ENCODE results near the gene CIITA. TPM values are rescaled to one million over a fixed set of nuclear protein-coding genes. Genes with fewer than 3 reads are reported as not detected.

CIITA gene
- total RNA-seq, 4 donors from 2014 or later = 14.0 to 20.1 (median 17.9) TPM

GRCh38 chr16:10950393-10950792, 73.4 kb downstream of the CIITA start:
- H3K4me3 ChIP-seq (ENCODE audit: low read depth, poor library complexity, severe bottlenecking) = no peak overlapping the region
- WGBS, 2 donors = 60 to 71% methylated on average over 5 of the region's 5 CpGs
- no peak for TF ChIP-seq CTCF (IDR thresholded peaks at IDR 0.05)
- no peak for TF ChIP-seq POLR2A (IDR thresholded peaks at IDR 0.05)
- intact Hi-C loops (cut with DNase I; ENCODE audit: low total_unique reads) = no loop called here
- DNase-seq (ENCODE audit: low spot score in 2 of 2) = no peak

GRCh38 chr16:10951026-10951425, 74.0 kb downstream of the CIITA start:
- intact Hi-C loops (cut with DNase I; ENCODE audit: low total_unique reads) = no loop called here
- no peak for TF ChIP-seq POLR2A (IDR thresholded peaks at IDR 0.05)
- no peak for TF ChIP-seq CTCF (IDR thresholded peaks at IDR 0.05)
- DNase-seq (ENCODE audit: low spot score in 2 of 2) = no peak
- WGBS, 2 donors = 64 to 77% methylated on average over 4 of the region's 4 CpGs
- H3K4me3 ChIP-seq (ENCODE audit: low read depth, poor library complexity, severe bottlenecking) = no peak overlapping the region

- TF ChIP-seq CTCF (IDR thresholded peaks at IDR 0.05) (no peak), POLR2A (IDR thresholded peaks at IDR 0.05) (no peak)
- no peak for DNase-seq (ENCODE audit: low spot score in 2 of 2)
- H3K4me3 ChIP-seq (ENCODE audit: low read depth, poor library complexity, severe bottlenecking) = no peak overlapping the region
- intact Hi-C loops (cut with DNase I; ENCODE audit: low total_unique reads) = no loop called here
- WGBS, 2 donors = 84 to 89% methylated on average over 7 of the region's 7 CpGs
Measured at GRCh38 chr16:10954903-10955302, 77.9 kb downstream of the CIITA start.

GRCh38 chr16:10957771-10958482, 80.9 kb downstream of the CIITA start:
- no peak overlapping the region for H3K4me3 ChIP-seq (ENCODE audit: low read depth, poor library complexity, severe bottlenecking)
- TF ChIP-seq POLR2A (IDR thresholded peaks at IDR 0.05) = no peak
- no peak for TF ChIP-seq CTCF (IDR thresholded peaks at IDR 0.05)
- WGBS, 2 donors = 53 to 66% methylated on average over 6 of the region's 6 CpGs
- intact Hi-C loops (cut with DNase I; ENCODE audit: low total_unique reads) = no loop called here
- no peak for DNase-seq (ENCODE audit: low spot score in 2 of 2)

GRCh38 chr16:10959161-10959560, 82.2 kb downstream of the CIITA start:
- intact Hi-C loops (cut with DNase I; ENCODE audit: low total_unique reads) = no loop called here
- 90 to 95% methylated on average over 5 of the region's 5 CpGs for WGBS, 2 donors
- DNase-seq (ENCODE audit: low spot score in 2 of 2) = no peak
- TF ChIP-seq POLR2A (IDR thresholded peaks at IDR 0.05) = no peak
- no peak for TF ChIP-seq CTCF (IDR thresholded peaks at IDR 0.05)
- no peak overlapping the region for H3K4me3 ChIP-seq (ENCODE audit: low read depth, poor library complexity, severe bottlenecking)

GRCh38 chr16:10961231-10961630, 84.2 kb downstream of the CIITA start:
- H3K4me3 ChIP-seq (ENCODE audit: low read depth, poor library complexity, severe bottlenecking) = no peak overlapping the region
- TF ChIP-seq CTCF (IDR thresholded peaks at IDR 0.05) = no peak
- no peak for TF ChIP-seq POLR2A (IDR thresholded peaks at IDR 0.05)
- intact Hi-C loops (cut with DNase I; ENCODE audit: low total_unique reads) = loop anchor here (10.0 kb wide), 2 partner anchors 434 to 754 kb away; no protein-coding TSS in a partner anchor
- no peak for DNase-seq (ENCODE audit: low spot score in 2 of 2)
- WGBS, 2 donors = 52 to 67% methylated on average over 7 of the region's 7 CpGs

Measured in lower leg skin (tissue), 4 donors.